ENCODE results near the gene SOAT2.

SOAT2 gene

GRCh38 chr12:53172352-53172751, 69.1 kb downstream of the SOAT2 start:
- no peak for TF ChIP-seq POLR2A (IDR thresholded peaks at IDR 0.05; ENCODE audit: extremely low read depth, insufficient read length)

DNA sequence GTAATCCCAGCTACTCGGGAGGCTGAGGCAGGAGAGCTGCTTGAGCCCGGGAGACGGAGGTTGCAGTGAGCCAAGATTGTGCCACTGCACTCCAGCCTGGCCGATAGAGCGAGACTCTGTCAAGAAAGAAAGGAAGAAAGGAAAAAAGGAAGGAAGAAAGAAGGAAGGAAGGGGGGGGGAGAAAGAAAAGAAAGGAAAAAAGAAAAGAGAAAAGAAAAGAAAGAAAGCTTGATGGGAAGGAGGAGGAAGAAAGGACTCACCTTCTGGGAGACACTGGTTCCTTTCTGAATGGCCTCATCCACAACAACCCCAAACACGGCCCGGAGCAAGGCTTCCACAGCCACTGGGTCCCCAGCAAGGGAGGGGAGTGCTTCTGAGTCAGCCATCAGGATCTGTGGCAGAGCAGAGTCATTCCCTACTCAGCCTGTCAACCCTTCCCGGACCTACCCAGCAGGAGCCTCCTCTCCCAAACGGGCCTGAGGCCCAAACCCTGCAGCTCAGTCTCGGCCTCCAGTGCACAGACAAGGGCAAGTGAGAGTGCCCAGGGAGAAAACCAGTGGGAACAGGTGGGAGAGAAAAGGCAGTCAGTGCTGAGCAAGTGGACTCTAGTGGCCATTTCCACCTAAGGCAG, 69.9 kb downstream of the SOAT2 start:
- DNase-seq (ENCODE audit: low read depth) = no peak
- H3K4me3 ChIP-seq (ENCODE audit: low read depth, low read length) = no peak overlapping the region
- TF ChIP-seq MAX (IDR thresholded peaks at IDR 0.05; ENCODE audit: low read depth, low read length) (no peak), MYC (IDR thresholded peaks at IDR 0.05; ENCODE audit: low read depth, low read length) (no peak), CTCF (IDR thresholded peaks at IDR 0.05; ENCODE audit: low read depth, low read length) (no peak), POLR2A (IDR thresholded peaks at IDR 0.05; ENCODE audit: extremely low read depth, insufficient read length) (no peak)

More at GRCh38 chr12:53172352-53172751, 69.1 kb downstream of the SOAT2 start:
- no peak overlapping the region for H3K4me3 ChIP-seq (ENCODE audit: low read depth, low read length)
- no peak for DNase-seq (ENCODE audit: low read depth)
